GM23338 (cell line): ENCODE measurements around the gene YTHDC2. TPM values are rescaled to one million over a fixed set of nuclear protein-coding genes. Genes with fewer than 3 reads are reported as not detected.

Experiments used
- ATAC-seq: fragments of 200-7000 bp; cut with Tn5 transposase; 3 replicates; pipeline ENCODE4 v1.9.1; 2020
- DNase-seq: peaks from one replicate; pipeline ENCODE4 v3.0.0-alpha.2; 2015; ENCODE audit warnings: low spot score
- H2AFZ ChIP-seq: fragments of 200-600 bp; sonication (generic); 2 replicates; pipeline ENCODE4 v1.8.0; 2016; ENCODE audit warnings: antibody characterized with exemption, mild to moderate bottlenecking, moderate library complexity
- H3F3A ChIP-seq: fragments of 200-600 bp; sonication (generic); replicated peaks from 2 replicates; pipeline ENCODE4 v1.8.0; 2017; ENCODE audit warnings: antibody characterized with exemption, mixed run types, low read depth
- H3K27ac ChIP-seq: fragments of 200-600 bp; sonication (generic); 2 replicates; pipeline ENCODE4 v1.6.1; 2016; ENCODE audit warnings: low read depth
- H3K27me3 ChIP-seq: fragments of 200-600 bp; sonication (generic); 2 replicates; pipeline ENCODE4 v1.8.0; 2016; ENCODE audit warnings: mild to moderate bottlenecking, mixed run types, moderate library complexity; ENCODE audit not compliant: insufficient read depth
- H3K36me3 ChIP-seq: fragments of 200-600 bp; sonication (generic); 2 replicates; pipeline ENCODE4 v1.8.0; 2016; ENCODE audit warnings: mild to moderate bottlenecking; ENCODE audit not compliant: insufficient read depth
- H3K4me1 ChIP-seq: fragments of 200-600 bp; sonication (generic); 2 replicates; pipeline ENCODE4 v1.8.0; 2016; ENCODE audit warnings: mild to moderate bottlenecking, moderate library complexity; ENCODE audit not compliant: insufficient read depth
- H3K4me2 ChIP-seq: fragments of 200-600 bp; sonication (generic); 2 replicates; pipeline ENCODE4 v1.7.1; 2017; ENCODE audit warnings: mixed run types
- H3K4me3 ChIP-seq: fragments of 200-600 bp; sonication (generic); 2 replicates; pipeline ENCODE4 v1.6.1; 2016; ENCODE audit warnings: mixed run types
- H3K79me2 ChIP-seq: fragments of 200-600 bp; sonication (generic); replicated peaks from 2 replicates; pipeline ENCODE4 v1.8.0; 2017; ENCODE audit warnings: mild to moderate bottlenecking; ENCODE audit not compliant: insufficient read depth
- H3K9me2 ChIP-seq: fragments of 200-600 bp; sonication (generic); 2 replicates; pipeline ENCODE4 v1.8.0; 2017; ENCODE audit not compliant: insufficient read depth
- H4K20me1 ChIP-seq: fragments of 200-600 bp; sonication (generic); replicated peaks from 2 replicates; pipeline ENCODE4 v1.8.0; 2017; ENCODE audit warnings: mild to moderate bottlenecking; ENCODE audit not compliant: insufficient read depth
- H3K27ac Mint-ChIP-seq: 2 replicates; pipeline ENCODE4 v1.8.0; 2020; ENCODE audit warnings: inconsistent platforms, mild to moderate bottlenecking, moderate library complexity, mixed read lengths
- H3K27me3 Mint-ChIP-seq: 3 replicates; pipeline ENCODE4 v1.8.0; 2022; ENCODE audit warnings: low read depth, mild to moderate bottlenecking, moderate library complexity, mixed read lengths, inconsistent platforms; ENCODE audit not compliant: insufficient read depth, poor library complexity
- H3K36me3 Mint-ChIP-seq: 3 replicates; pipeline ENCODE4 v1.8.0; 2021; ENCODE audit warnings: low read depth, mild to moderate bottlenecking, inconsistent platforms, moderate library complexity, mixed read lengths
- H3K4me1 Mint-ChIP-seq: 3 replicates; pipeline ENCODE4 v1.8.0; 2020; ENCODE audit warnings: mild to moderate bottlenecking, inconsistent platforms, mixed read lengths
- H3K4me3 Mint-ChIP-seq: 3 replicates; pipeline ENCODE4 v1.8.0; 2021; ENCODE audit warnings: moderate library complexity, mild to moderate bottlenecking, inconsistent platforms, mixed read lengths
- H3K9me3 Mint-ChIP-seq: 3 replicates; pipeline ENCODE4 v1.8.0; 2020; ENCODE audit warnings: moderate library complexity, mild to moderate bottlenecking, inconsistent platforms, mixed read lengths
- CREB1 ChIP-seq: fragments of 250-450 bp; sonication (Bioruptor Pico); IDR thresholded peaks from 2 replicates; pipeline ENCODE4 v1.5.0; 2020; ENCODE audit warnings: low read depth, mild to moderate bottlenecking, moderate library complexity
- EZH2 ChIP-seq: fragments of 200-600 bp; sonication (generic); IDR thresholded peaks from one replicate; pipeline ENCODE4 v1.8.0; 2017; ENCODE audit warnings: antibody characterized with exemption, mild to moderate bottlenecking, low read depth; ENCODE audit not compliant: unreplicated experiment
- EZH2phosphoT487 ChIP-seq: fragments of 200-600 bp; sonication (generic); IDR thresholded peaks from one replicate; pipeline ENCODE4 v1.8.1; 2018; ENCODE audit warnings: antibody characterized with exemption; ENCODE audit not compliant: unreplicated experiment
- JUNB ChIP-seq: IDR thresholded peaks from one replicate; pipeline ENCODE4 v1.6.1; 2016; ENCODE audit warnings: antibody characterized with exemption; ENCODE audit not compliant: unreplicated experiment
- NANOG ChIP-seq: IDR thresholded peaks from 2 replicates; pipeline ENCODE4 v1.6.1; 2016; ENCODE audit warnings: antibody characterized with exemption, borderline replicate concordance
- REST ChIP-seq: IDR thresholded peaks from one replicate; pipeline ENCODE4 v1.6.1; 2018; ENCODE audit warnings: antibody characterized with exemption; ENCODE audit not compliant: unreplicated experiment
- ZNF114 ChIP-seq: fragments of 250-450 bp; sonication (Bioruptor Pico); IDR thresholded peaks from 2 replicates; pipeline ENCODE4 v1.5.0; 2020; ENCODE audit warnings: mild to moderate bottlenecking, moderate library complexity
- ZNF331 ChIP-seq: fragments of 250-450 bp; sonication (Bioruptor Pico); IDR thresholded peaks from 2 replicates; pipeline ENCODE4 v1.5.0; 2020; ENCODE audit warnings: low read depth, mild to moderate bottlenecking, moderate library complexity
- ZNF462 ChIP-seq: fragments of 250-450 bp; sonication (Bioruptor Pico); IDR thresholded peaks from 2 replicates; pipeline ENCODE4 v1.5.0; 2020; ENCODE audit warnings: mild to moderate bottlenecking, moderate library complexity
- polyA plus RNA-seq: library from polyadenylated mRNA; unstranded; fragments of >200 nt; fragmentation: Nextera tagmentation; extraction: Ambion mirVana; gene quantifications from 2 replicates; pipeline ENCODE4 v1.2.1, GENCODE V29; 2016
- total RNA-seq: library from RNA; depleted of rRNA; stranded (reverse); fragments of >200 nt; shearing (Covaris generic); gene quantifications from 2 replicates; pipeline ENCODE4 v1.2.3, GENCODE V29; 2014

Gene YTHDC2
- total and polyA plus RNA-seq, 2 experiments from 2014 or later: 19.9 to 33.9 TPM

- no peak for TF ChIP-seq ZNF462
- TF ChIP-seq CREB1 (CRISPR knock-in tag): no peak
- no peak for TF ChIP-seq NANOG
- TF ChIP-seq EZH2: no peak
Measured at GRCh38 chr5:113598926-113599325, 85.4 kb downstream of the YTHDC2 start (continued).

GRCh38 chr5:113600255-113600905 lies 86.9 kb downstream of the YTHDC2 start:
- H3K4me3 Mint-ChIP-seq: no peak overlapping the region
- no peak for DNase-seq
- Histone ChIP-seq H4K20me1 (no peaks in the 10 kb centered on the region), H3K9me2 (no peaks in the 10 kb centered on the region), H3K4me1 (no peaks in the 10 kb centered on the region), H3K4me2 (no peak overlapping the region), H3F3A (no peaks in the 10 kb centered on the region), H3K36me3 (no peaks in the 10 kb centered on the region), H3K27ac (no peak overlapping the region), H3K79me2 (no peaks in the 10 kb centered on the region), H3K4me3 (no peak overlapping the region), H2AFZ (no peak overlapping the region), H3K27me3 (no peaks in the 10 kb centered on the region)
- peaks cover 11% of the 10 kb centered on the region for H3K4me1 Mint-ChIP-seq
- no peaks in the 10 kb centered on the region for H3K9me3 Mint-ChIP-seq
- H3K36me3 Mint-ChIP-seq: no peaks in the 10 kb centered on the region
- no peaks in the 10 kb centered on the region for H3K27me3 Mint-ChIP-seq
- ATAC-seq: no peak
- no peak overlapping the region for H3K27ac Mint-ChIP-seq
- TF ChIP-seq EZH2phosphoT487 (no peak), REST (no peak), ZNF114 (CRISPR knock-in tag) (no peak), EZH2 (no peak), CREB1 (CRISPR knock-in tag) (no peak), ZNF331 (no peak), JUNB (no peak)
